Osteocyte (in vitro differentiated cells): ENCODE measurements around the gene PCDHB12. TPM values are rescaled to one million over a fixed set of nuclear protein-coding genes. Genes with fewer than 3 reads are reported as not detected.
A peak's percentile ranks its signal among the peaks of the same experiment; 100 is the strongest.
"Not testable (repeated sequence)": the region's sequence is repeated elsewhere in the genome, so short reads cannot be mapped to it uniquely, and the experiment has no call there.

Experiments
- DNase-seq: peaks from one replicate; pipeline ENCODE4 v3.0.0; 2021; ENCODE audit warnings: mixed read lengths; ENCODE audit not compliant: unreplicated experiment; ENCODE audit errors: extremely low spot score
- H3K27ac Mint-ChIP-seq: one replicate; pipeline ENCODE4 v1.8.0; 2021; ENCODE audit warnings: mild to moderate bottlenecking, mixed read lengths; ENCODE audit not compliant: unreplicated experiment
- H3K27me3 Mint-ChIP-seq: one replicate; pipeline ENCODE4 v1.8.0; 2021; ENCODE audit warnings: mixed read lengths; ENCODE audit not compliant: unreplicated experiment
- H3K36me3 Mint-ChIP-seq: one replicate; pipeline ENCODE4 v1.8.0; 2021; ENCODE audit warnings: mixed read lengths; ENCODE audit not compliant: unreplicated experiment
- H3K4me1 Mint-ChIP-seq: one replicate; pipeline ENCODE4 v1.8.0; 2021; ENCODE audit warnings: mixed read lengths; ENCODE audit not compliant: unreplicated experiment
- H3K4me3 Mint-ChIP-seq: one replicate; pipeline ENCODE4 v1.8.0; 2021; ENCODE audit warnings: mild to moderate bottlenecking, moderate library complexity, mixed read lengths; ENCODE audit not compliant: unreplicated experiment
- H3K9me3 Mint-ChIP-seq: one replicate; pipeline ENCODE4 v1.8.0; 2021; ENCODE audit warnings: mixed read lengths; ENCODE audit not compliant: unreplicated experiment
- CTCF ChIP-seq: fragments of 200-600 bp; sonication (generic); IDR thresholded peaks from 2 replicates; pipeline ENCODE4 v1.5.0; 2021; ENCODE audit warnings: antibody characterized with exemption, mild to moderate bottlenecking, moderate library complexity
- total RNA-seq: library from RNA; stranded (reverse); gene quantifications from 2 replicates; pipeline ENCODE4 v1.2.1, GENCODE V29; 2021

The PCDHB12 gene
- total RNA-seq, 1 donor from 2014 or later: 1.9 TPM

- TF ChIP-seq CTCF: peak; percentile 47
- no peaks in the 10 kb centered on the region for H3K4me1 Mint-ChIP-seq
- H3K27me3 Mint-ChIP-seq: no peaks in the 10 kb centered on the region
- peak within 1 kb of the TSS; percentile 67 for H3K4me3 Mint-ChIP-seq
- H3K36me3 Mint-ChIP-seq: peaks cover 19% of the 10 kb centered on the region
- peak; percentile 84 for DNase-seq
- peaks cover 46% of the 10 kb centered on the region for H3K9me3 Mint-ChIP-seq
- no peak within 1 kb of the TSS for H3K27ac Mint-ChIP-seq
Observed at GRCh38 chr5:141192110-141192725, 16.3 kb upstream of the PCDHB12 start, which contains the start of gene PCDHB10. Gene PCDHB10, plus strand, starts transcription at chr5:141192353. Its CDS starts 200 bp downstream, at chr5:141192553.

GRCh38 chr5:141194332-141194731 lies 14.2 kb upstream of the PCDHB12 start:
- not testable (repeated sequence) for H3K4me3 Mint-ChIP-seq
- Mint-ChIP-seq H3K9me3 (peaks cover 51% of the 10 kb centered on the region), H3K36me3 (peaks cover 15% of the 10 kb centered on the region)

GRCh38 chr5:141196363-141196762 lies 12.2 kb upstream of the PCDHB12 start:
- peaks cover 20% of the 10 kb centered on the region for H3K36me3 Mint-ChIP-seq
- H3K27me3 Mint-ChIP-seq: no peaks in the 10 kb centered on the region
- DNase-seq: no peak
- TF ChIP-seq CTCF: no peak
- no peak overlapping the region for H3K27ac Mint-ChIP-seq
- peaks cover 67% of the 10 kb centered on the region for H3K9me3 Mint-ChIP-seq
- no peak overlapping the region for H3K4me3 Mint-ChIP-seq
- H3K4me1 Mint-ChIP-seq: no peaks in the 10 kb centered on the region

More at GRCh38 chr5:141194332-141194731, 14.2 kb upstream of the PCDHB12 start:
- not testable (repeated sequence) for H3K4me1 Mint-ChIP-seq, H3K27me3 Mint-ChIP-seq, DNase-seq, H3K27ac Mint-ChIP-seq

GRCh38 chr5:141199359-141200235 lies 8.9 kb upstream of the PCDHB12 start, which contains the start of gene PCDHB11:
Gene PCDHB11, plus strand, starts transcription at chr5:141199627. Its CDS starts 148 bp downstream, at chr5:141199775.
- no peak within 1 kb of the TSS for H3K4me3 Mint-ChIP-seq
- peaks cover 52% of the 10 kb centered on the region for H3K9me3 Mint-ChIP-seq
- no peak for DNase-seq
- no peak for TF ChIP-seq CTCF
- H3K27ac Mint-ChIP-seq: no peak within 1 kb of the TSS
- H3K36me3 Mint-ChIP-seq: peaks cover 21% of the 10 kb centered on the region
- no peaks in the 10 kb centered on the region for H3K27me3 Mint-ChIP-seq
- H3K4me1 Mint-ChIP-seq: no peaks in the 10 kb centered on the region

GRCh38 chr5:141201126-141201525 lies 7.4 kb upstream of the PCDHB12 start:
- not testable (repeated sequence) for H3K4me1 Mint-ChIP-seq, H3K27ac Mint-ChIP-seq, DNase-seq, H3K4me3 Mint-ChIP-seq, H3K27me3 Mint-ChIP-seq
- H3K36me3 Mint-ChIP-seq: peaks cover 19% of the 10 kb centered on the region
- peaks cover 54% of the 10 kb centered on the region for H3K9me3 Mint-ChIP-seq

GRCh38 chr5:141201646-141202045 lies 6.9 kb upstream of the PCDHB12 start:
- Mint-ChIP-seq H3K36me3 (peaks cover 14% of the 10 kb centered on the region), H3K9me3 (peaks cover 48% of the 10 kb centered on the region)

GRCh38 chr5:141210281-141210680 lies 1.8 kb downstream of the PCDHB12 start:
- H3K4me1 Mint-ChIP-seq, H3K27me3 Mint-ChIP-seq, DNase-seq, H3K27ac Mint-ChIP-seq, H3K4me3 Mint-ChIP-seq, H3K36me3 Mint-ChIP-seq: not testable (repeated sequence)
- peaks cover 62% of the 10 kb centered on the region for H3K9me3 Mint-ChIP-seq

More at GRCh38 chr5:141201646-141202045, 6.9 kb upstream of the PCDHB12 start:
- H3K27me3 Mint-ChIP-seq, H3K4me1 Mint-ChIP-seq, H3K27ac Mint-ChIP-seq, DNase-seq, H3K4me3 Mint-ChIP-seq: not testable (repeated sequence)

GRCh38 chr5:141210849-141211248 lies 2.3 kb downstream of the PCDHB12 start:
- not testable (repeated sequence) for DNase-seq, H3K36me3 Mint-ChIP-seq, H3K4me1 Mint-ChIP-seq, H3K4me3 Mint-ChIP-seq, H3K27me3 Mint-ChIP-seq, H3K27ac Mint-ChIP-seq
- peaks cover 59% of the 10 kb centered on the region for H3K9me3 Mint-ChIP-seq
